Measurements from ENCODE around the gene RNU5B-1.

Gene RNU5B-1

GRCh38 chr15:65328506-65329287 lies 24.2 kb downstream of the RNU5B-1 start:
- no peak for DNase-seq (ENCODE audit: low spot score)

- no peak for DNase-seq (ENCODE audit: low spot score)
These were observed 25.0 kb downstream of the RNU5B-1 start for GRCh38 chr15:65329288-65329983.

DNA sequence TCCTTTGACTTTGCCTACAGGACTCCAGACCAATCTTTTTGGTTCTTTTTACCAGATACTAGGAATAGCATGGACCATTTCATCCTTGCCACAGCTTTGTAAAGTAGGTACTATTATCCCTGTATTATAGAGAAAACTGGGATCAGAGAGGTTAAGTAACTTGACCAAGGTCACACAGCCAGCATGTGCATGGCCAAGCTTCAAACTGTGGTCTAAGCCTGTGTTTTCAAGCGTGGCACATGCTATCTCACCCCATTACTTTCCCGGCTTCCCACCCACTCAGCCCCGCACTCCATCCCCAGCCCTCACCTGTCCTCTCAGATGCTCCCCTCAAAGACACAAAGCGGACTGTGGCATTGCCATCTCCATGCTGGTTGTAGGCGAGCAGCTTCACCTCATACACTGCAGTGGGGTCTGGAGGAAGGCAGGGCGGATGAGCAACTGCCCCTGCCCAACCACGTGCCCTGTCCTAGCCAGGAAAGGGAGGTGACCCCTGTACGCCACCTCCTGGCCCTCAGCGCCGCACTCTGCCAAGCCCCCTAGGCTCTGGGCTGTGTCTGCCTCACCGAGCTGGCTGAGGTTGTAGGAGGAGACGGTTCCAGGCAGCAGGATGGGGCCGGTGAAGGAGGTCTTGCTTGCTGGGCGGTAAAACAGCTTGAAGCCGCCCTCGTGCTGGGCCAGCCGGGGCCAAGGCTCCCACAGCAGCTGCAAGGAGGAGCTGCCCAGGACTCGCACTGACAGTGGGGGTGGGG lies 25.7 kb downstream of the RNU5B-1 start:
- no peak for DNase-seq (ENCODE audit: low spot score)

- DNase-seq (ENCODE audit: low spot score): no peak
These were observed 26.6 kb downstream of the RNU5B-1 start for GRCh38 chr15:65330934-65331645.

DNA sequence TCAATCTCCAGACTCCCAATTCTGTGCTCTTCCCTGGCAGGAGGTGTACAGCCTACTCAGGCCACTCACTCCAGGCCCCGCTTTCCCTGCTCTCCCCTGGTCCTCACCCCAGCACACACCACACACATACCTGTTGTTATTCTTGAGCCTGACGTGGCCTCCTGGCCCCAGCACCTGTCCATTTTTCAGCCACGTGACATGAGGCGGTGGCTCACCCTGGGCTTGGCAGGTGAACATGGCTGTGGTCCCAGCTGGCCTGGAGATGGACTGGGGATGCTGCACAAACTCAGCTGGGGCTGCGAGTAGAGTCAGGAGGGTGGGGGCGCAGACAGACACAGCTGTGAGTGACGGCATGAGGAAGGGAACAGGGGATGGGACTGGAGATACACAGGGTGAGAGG lies 27.3 kb downstream of the RNU5B-1 start:
- no peak for DNase-seq (ENCODE audit: low spot score)

GRCh38 chr15:65332391-65333147 lies 28.1 kb downstream of the RNU5B-1 start:
- DNase-seq (ENCODE audit: low spot score): no peak

GRCh38 chr15:65333148-65333820 lies 28.8 kb downstream of the RNU5B-1 start:
- DNase-seq (ENCODE audit: low spot score): no peak

- DNase-seq (ENCODE audit: low spot score): no peak
These were observed 29.4 kb downstream of the RNU5B-1 start for GRCh38 chr15:65333856-65334255.

- DNase-seq (ENCODE audit: low spot score): no peak
These were observed 30.2 kb downstream of the RNU5B-1 start for GRCh38 chr15:65334586-65335231.

DNA sequence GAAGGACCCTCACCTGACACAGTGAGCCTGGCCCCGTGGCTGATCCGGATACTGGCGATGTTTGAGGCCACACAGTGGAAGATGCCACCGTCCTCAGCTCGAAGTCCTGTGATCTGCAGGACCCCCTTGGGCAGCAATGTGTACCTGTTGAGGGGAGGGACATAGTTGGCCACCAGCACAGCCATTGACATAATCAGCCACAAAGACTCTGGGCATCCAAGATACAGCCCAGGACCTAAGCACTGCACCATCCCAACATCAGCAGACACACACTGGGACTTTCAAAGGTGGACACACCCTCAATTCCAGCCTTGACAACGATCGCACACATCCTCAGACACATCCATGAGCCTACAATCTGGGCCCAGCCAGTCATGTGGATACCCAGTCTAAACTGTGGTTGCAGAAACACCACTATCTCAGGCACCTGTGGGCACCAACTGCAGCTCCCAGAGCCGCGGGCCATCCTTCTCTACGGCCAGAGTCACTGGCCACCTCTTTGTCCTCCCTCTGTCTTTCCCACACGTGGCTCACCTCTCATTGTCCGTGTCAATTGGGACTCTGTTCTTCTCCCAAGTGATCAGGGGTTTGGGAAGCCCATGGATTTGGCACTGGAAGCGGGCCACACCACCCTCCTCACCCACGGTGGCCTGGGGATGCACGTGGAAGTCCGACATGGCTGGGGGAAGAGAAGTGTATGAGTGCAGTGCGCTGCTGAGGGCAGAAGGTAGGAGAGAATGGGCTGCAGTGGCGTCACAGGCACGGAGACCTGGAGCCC lies 31.0 kb downstream of the RNU5B-1 start:
- DNase-seq (ENCODE audit: low spot score): no peak

DNA sequence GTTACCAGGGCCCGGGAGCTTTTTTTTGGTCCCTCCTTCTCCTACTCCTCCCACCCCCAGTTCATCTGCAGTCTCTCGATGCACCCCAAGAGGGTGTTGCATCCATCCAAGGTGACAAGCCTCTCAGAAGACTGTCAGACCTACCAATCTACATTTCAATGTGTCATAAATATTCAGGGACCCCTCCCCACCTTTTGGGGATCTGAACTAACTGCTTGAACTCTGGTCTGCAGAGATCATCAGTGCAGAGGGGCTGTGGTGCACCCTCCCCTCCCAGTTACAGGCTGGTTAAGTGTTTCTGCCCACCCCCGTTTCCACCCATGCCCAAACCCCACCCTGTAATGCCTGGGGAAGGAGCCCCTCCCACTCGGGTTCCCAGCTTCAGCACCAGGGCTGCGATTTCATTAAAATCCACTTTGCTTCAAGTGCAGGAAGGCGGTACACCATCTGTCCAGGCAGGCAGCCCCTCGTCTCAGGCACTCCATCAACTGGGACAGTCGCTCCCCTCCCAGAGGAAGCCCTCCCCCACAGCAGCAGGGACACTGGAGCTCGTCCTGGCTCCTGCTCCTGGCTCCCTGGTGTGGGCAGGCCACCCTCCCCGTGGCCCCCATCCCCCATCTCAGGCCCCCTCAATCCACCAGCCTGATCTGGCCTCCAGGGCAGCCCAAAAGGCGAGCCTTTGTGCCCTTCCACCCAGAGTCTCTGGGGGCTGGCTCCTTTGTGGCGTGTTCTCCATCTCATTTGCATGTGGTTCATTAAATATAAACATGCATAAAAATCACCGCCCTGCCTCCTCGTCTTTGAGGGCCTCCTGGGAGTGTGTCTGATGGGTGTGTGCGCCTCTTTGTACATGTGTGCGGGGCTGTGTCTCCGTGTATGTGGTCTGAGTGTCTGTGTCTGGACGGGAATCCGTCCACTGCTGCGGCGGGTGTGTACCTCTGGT lies 32.3 kb downstream of the RNU5B-1 start:
- DNase-seq (ENCODE audit: low spot score): no peak

DNA sequence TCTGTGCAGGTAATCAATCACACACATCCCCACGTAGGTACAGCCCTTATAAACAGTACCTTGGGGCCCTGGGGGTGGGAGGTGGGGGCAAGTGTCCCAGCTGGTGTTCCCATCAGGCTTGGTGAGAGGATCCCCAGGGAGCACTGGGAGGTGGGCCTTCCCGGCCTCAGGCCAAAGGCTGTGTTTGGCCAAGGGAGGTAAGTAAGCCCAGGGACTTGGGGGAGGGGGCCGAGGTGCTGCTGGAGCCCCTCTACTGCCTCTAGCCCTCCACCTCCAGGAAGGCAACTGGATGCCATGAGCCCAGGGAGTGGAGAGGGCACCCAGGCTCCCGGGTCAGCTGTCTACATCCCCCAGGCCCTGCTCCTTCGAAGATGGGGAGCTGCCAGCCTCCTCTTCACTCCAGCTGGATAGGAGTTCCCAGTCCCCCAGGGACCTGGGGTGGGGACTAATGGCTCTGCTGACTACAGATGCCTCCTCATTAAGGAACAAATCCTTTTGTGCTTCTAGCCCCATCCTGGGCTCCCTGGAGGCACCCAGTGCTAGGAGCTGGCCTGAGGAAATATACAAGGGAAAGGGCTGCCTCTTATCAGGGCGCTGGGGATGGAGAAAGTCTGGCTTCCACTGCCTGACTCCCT lies 33.1 kb downstream of the RNU5B-1 start:
- no peak for DNase-seq (ENCODE audit: low spot score)

DNA sequence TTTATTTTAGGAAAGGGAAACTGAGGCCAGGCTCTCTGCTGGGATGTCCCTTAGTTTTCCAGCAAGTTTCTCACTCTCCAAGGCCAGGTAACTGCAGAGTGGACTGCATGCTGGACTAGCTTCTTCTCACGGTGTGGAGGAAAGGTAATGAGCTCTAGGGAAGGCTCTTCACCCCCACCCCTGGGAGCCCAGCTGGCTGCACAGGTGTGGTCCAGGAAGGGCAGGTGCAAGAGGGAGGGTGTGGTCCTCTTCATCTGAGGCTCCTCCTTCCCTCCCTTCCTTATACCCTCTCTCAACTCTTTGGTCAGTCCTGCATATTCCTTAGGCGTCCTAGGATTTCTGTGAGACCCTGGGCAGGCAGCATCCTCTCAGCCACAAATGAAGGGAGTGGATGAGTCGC lies 33.9 kb downstream of the RNU5B-1 start:
- DNase-seq (ENCODE audit: low spot score): no peak

GRCh38 chr15:65338823-65339222 lies 34.3 kb downstream of the RNU5B-1 start:
- DNase-seq (ENCODE audit: low spot score): no peak

DNA sequence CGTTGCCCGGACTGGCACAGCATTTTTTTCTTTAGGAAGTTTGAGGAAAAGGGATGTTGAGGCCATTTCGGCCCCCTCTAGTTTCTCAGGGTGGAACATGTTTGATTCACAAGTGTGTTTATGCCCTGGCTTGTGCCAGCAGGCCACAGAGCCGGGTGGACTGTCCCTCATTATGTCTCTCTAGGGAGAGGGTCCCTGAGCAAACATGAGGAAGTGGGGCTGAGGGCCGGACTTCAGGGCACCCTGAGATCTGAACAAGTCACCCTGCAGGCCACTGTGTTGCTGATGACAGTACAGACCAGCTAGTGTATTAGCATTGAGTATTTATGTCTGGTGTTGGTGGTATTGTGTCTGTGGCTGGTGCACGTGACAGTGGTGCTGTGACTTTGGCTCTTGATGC lies 34.9 kb downstream of the RNU5B-1 start:
- DNase-seq (ENCODE audit: low spot score): no peak

- DNase-seq (ENCODE audit: low spot score): no peak
These were observed 35.4 kb downstream of the RNU5B-1 start for GRCh38 chr15:65339920-65340319.

GRCh38 chr15:65342493-65342892 lies 38.0 kb downstream of the RNU5B-1 start:
- DNase-seq (ENCODE audit: low spot score): no peak

GRCh38 chr15:65343374-65343981 lies 39.0 kb downstream of the RNU5B-1 start:
- DNase-seq (ENCODE audit: low spot score): no peak

All from CD4-positive, alpha-beta T cell treated with Interleukin-2 at 100 ng/mL for 4 hours (primary cell).